ENCODE data around the gene SRCIN1. TPM values are rescaled to one million over a fixed set of nuclear protein-coding genes. Genes with fewer than 3 reads are reported as not detected.

Gene SRCIN1
- total RNA-seq, 1 experiment from 2014 or later: 2.6 TPM

- Histone ChIP-seq H3K27ac (ENCODE audit: low read length) (no peak overlapping the region), H3K4me1 (ENCODE audit: insufficient read depth, low read length) (peaks cover 25% of the 10 kb centered on the region), H3K36me3 (ENCODE audit: low read depth, low read length) (no peaks in the 10 kb centered on the region), H3K4me2 (ENCODE audit: low read length) (no peak overlapping the region), H3K79me2 (ENCODE audit: low read length) (no peaks in the 10 kb centered on the region), H3K9me2 (replicated peaks; ENCODE audit: low read length) (no peaks in the 10 kb centered on the region), H3K9me3 (ENCODE audit: low read length) (no peaks in the 10 kb centered on the region), H3K9ac (ENCODE audit: low read length) (no peak overlapping the region), H4K20me1 (ENCODE audit: low read length) (peaks cover 8% of the 10 kb centered on the region; the same call in 1 of the 2 replicates), H3K4me3 (ENCODE audit: low read length) (no peak overlapping the region), H3K27me3 (ENCODE audit: low read length) (no peaks in the 10 kb centered on the region), H2AFZ (ENCODE audit: low read length) (no peak overlapping the region), H3F3A (ENCODE audit: low read length, unreplicated experiment) (no peaks in the 10 kb centered on the region)
- DNase-seq (no peak), ATAC-seq (no peak)
- TF ChIP-seq EZH2 (IDR thresholded peaks at IDR 0.05; ENCODE audit: low read length, unreplicated experiment) (no peak), EZH2phosphoT487 (IDR thresholded peaks at IDR 0.05; ENCODE audit: borderline replicate concordance, low read length) (no peak)
- TF ChIP-seq, protein P1, sequence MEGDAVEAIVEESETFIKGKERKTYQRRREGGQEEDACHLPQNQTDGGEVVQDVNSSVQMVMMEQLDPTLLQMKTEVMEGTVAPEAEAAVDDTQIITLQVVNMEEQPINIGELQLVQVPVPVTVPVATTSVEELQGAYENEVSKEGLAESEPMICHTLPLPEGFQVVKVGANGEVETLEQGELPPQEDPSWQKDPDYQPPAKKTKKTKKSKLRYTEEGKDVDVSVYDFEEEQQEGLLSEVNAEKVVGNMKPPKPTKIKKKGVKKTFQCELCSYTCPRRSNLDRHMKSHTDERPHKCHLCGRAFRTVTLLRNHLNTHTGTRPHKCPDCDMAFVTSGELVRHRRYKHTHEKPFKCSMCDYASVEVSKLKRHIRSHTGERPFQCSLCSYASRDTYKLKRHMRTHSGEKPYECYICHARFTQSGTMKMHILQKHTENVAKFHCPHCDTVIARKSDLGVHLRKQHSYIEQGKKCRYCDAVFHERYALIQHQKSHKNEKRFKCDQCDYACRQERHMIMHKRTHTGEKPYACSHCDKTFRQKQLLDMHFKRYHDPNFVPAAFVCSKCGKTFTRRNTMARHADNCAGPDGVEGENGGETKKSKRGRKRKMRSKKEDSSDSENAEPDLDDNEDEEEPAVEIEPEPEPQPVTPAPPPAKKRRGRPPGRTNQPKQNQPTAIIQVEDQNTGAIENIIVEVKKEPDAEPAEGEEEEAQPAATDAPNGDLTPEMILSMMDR (conservative IDR thresholded peaks at IDR 0.05; ENCODE audit: low read depth, low read length): no peak
- BruUV-seq (replicated peaks): no TSS peak
- ChIA-PET CTCF (no interaction called here), POLR2A (ENCODE audit: unreplicated experiment) (no interaction called here)
- intact Hi-C loops (cut with micrococcal nuclease): no loop called here
Observed at GRCh38 chr17:38594152-38594551, 11.6 kb downstream of the SRCIN1 start.

DNA sequence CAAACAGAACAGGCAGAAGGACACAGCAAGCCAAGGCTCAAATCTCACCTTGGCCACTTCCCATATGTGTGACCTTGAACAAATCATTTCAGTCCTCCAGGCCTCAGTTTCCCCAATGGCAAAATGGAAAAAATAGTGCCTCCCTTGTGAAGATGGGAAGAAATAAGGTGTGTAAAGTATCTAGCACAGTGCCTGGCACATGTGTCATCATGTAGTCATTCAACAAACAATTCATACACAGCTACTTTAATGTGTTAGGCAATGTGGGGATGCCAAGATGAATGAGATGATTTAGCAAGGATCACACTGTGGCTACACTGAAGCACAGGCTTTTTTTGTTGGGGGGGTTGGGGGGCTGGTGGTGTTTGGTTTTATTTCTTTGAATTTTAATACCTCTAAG is 13.3 kb downstream of the SRCIN1 start:
- ChIA-PET POLR2A (ENCODE audit: unreplicated experiment) (no interaction called here), CTCF (interaction anchor here (0.5 kb wide), 1 partner anchor 32 kb away, joined by 3 read pairs; no protein-coding TSS in a partner anchor)
- H3K4me2 ChIP-seq (ENCODE audit: low read length): peak overlapping the region; percentile 74
- no peaks in the 10 kb centered on the region for H3K36me3 ChIP-seq (ENCODE audit: low read depth, low read length)
- 0 out of 2 replicates have a peak overlapping the region, but pooled peaks have one; percentile 14 for H3K27ac ChIP-seq (ENCODE audit: low read length)
- peak; percentile 21 for DNase-seq
- H3F3A ChIP-seq (ENCODE audit: low read length, unreplicated experiment): no peaks in the 10 kb centered on the region
- TF ChIP-seq EZH2phosphoT487 (IDR thresholded peaks at IDR 0.05; ENCODE audit: borderline replicate concordance, low read length) (no peak), EZH2 (IDR thresholded peaks at IDR 0.05; ENCODE audit: low read length, unreplicated experiment) (no peak)
- TF ChIP-seq, protein P1 (conservative IDR thresholded peaks at IDR 0.05; ENCODE audit: low read depth, low read length): no peak
- BruUV-seq (replicated peaks): no TSS peak
- H2AFZ ChIP-seq (ENCODE audit: low read length): no peak overlapping the region
- intact Hi-C loops (cut with micrococcal nuclease): no loop called here
- peaks cover 8% of the 10 kb centered on the region; the same call in 1 of the 2 replicates for H4K20me1 ChIP-seq (ENCODE audit: low read length)
- ATAC-seq: no peak
- H3K27me3 ChIP-seq (ENCODE audit: low read length): no peaks in the 10 kb centered on the region
- H3K4me1 ChIP-seq (ENCODE audit: insufficient read depth, low read length): peaks cover 25% of the 10 kb centered on the region
- no peak overlapping the region for H3K4me3 ChIP-seq (ENCODE audit: low read length)
- no peaks in the 10 kb centered on the region for H3K9me2 ChIP-seq (replicated peaks; ENCODE audit: low read length)
- no peaks in the 10 kb centered on the region for H3K79me2 ChIP-seq (ENCODE audit: low read length)
- no peak overlapping the region for H3K9ac ChIP-seq (ENCODE audit: low read length)
- no peaks in the 10 kb centered on the region for H3K9me3 ChIP-seq (ENCODE audit: low read length)

GRCh38 chr17:38591759-38592241 is 14.0 kb downstream of the SRCIN1 start:
- Histone ChIP-seq H4K20me1 (ENCODE audit: low read length) (peaks cover 8% of the 10 kb centered on the region; the same call in 1 of the 2 replicates), H3K36me3 (ENCODE audit: low read depth, low read length) (no peaks in the 10 kb centered on the region), H3F3A (ENCODE audit: low read length, unreplicated experiment) (no peaks in the 10 kb centered on the region), H3K4me2 (ENCODE audit: low read length) (peak overlapping the region; percentile 74), H3K4me1 (ENCODE audit: insufficient read depth, low read length) (peaks cover 25% of the 10 kb centered on the region), H3K27ac (ENCODE audit: low read length) (peak overlapping the region; percentile 65), H3K9me3 (ENCODE audit: low read length) (no peaks in the 10 kb centered on the region), H3K9me2 (replicated peaks; ENCODE audit: low read length) (no peaks in the 10 kb centered on the region), H3K4me3 (ENCODE audit: low read length) (no peak overlapping the region), H3K27me3 (ENCODE audit: low read length) (no peaks in the 10 kb centered on the region), H3K79me2 (ENCODE audit: low read length) (no peaks in the 10 kb centered on the region), H3K9ac (ENCODE audit: low read length) (no peak overlapping the region), H2AFZ (ENCODE audit: low read length) (no peak overlapping the region)
- ChIA-PET CTCF (interaction anchor here (0.5 kb wide), 1 partner anchor 33 kb away, joined by 3 read pairs; no protein-coding TSS in a partner anchor), POLR2A (ENCODE audit: unreplicated experiment) (no interaction called here)
- no TSS peak for BruUV-seq (replicated peaks)
- DNase-seq (peak; percentile 85), ATAC-seq (peak; percentile 93)
- TF ChIP-seq EZH2 (IDR thresholded peaks at IDR 0.05; ENCODE audit: low read length, unreplicated experiment): no peak
- peak; percentile 54; the same call in 1 of the 2 replicates for TF ChIP-seq EZH2phosphoT487 (IDR thresholded peaks at IDR 0.05; ENCODE audit: borderline replicate concordance, low read length)
- TF ChIP-seq, protein P1 (conservative IDR thresholded peaks at IDR 0.05; ENCODE audit: low read depth, low read length): no peak
- intact Hi-C loops (cut with micrococcal nuclease): no loop called here

All from PC-3 (cell line).